A549 (cell line): ENCODE results near the gene SCD.

Experiments used
- CHD2 ChIP-seq: fragments of 150-350 bp; IDR thresholded peaks from 2 replicates; pipeline ENCODE4 v1.6.1; 2014; ENCODE audit warnings: low read length; ENCODE audit not compliant: partially characterized antibody
- CTCF ChIP-seq: fragments of >200 bp; sonication (Bioruptor Twin); formaldehyde crosslinking; IDR thresholded peaks from 3 replicates; pipeline ENCODE4 v1.5.1; 2016
- HES2 ChIP-seq: fragments of >200 bp; sonication (Bioruptor Twin); formaldehyde crosslinking; IDR thresholded peaks from 2 replicates; pipeline ENCODE4 v1.6.1; 2016
- MAX ChIP-seq: IDR thresholded peaks from 2 replicates; pipeline ENCODE4 v1.6.1; 2012
- MAZ ChIP-seq: fragments of 150-350 bp; IDR thresholded peaks from 2 replicates; pipeline ENCODE4 v1.6.1; 2014; ENCODE audit warnings: antibody characterized with exemption, low read depth, low read length, borderline replicate concordance

- TF ChIP-seq CHD2 (no peak), MAX (no peak), MAZ (no peak), HES2 (no peak), CTCF (no peak)
These were observed 35.7 kb upstream of the SCD start for GRCh38 chr10:100311298-100311697.
